Measurements from ENCODE around the gene DPP6.

The DPP6 gene

GRCh38 chr7:154774303-154774969 lies 722.2 kb downstream of the DPP6 start:
- DNase-seq, result no peak

- DNase-seq, result no peak
Observed at GRCh38 chr7:154775681-154776080, 723.5 kb downstream of the DPP6 start.

- no peak for DNase-seq
Observed at GRCh38 chr7:154776350-154776749, 724.2 kb downstream of the DPP6 start.

GRCh38 chr7:154777023-154777422 lies 724.8 kb downstream of the DPP6 start:
- DNase-seq, result peak; percentile 1

- DNase-seq, result no peak
Observed at GRCh38 chr7:154777489-154777888, 725.3 kb downstream of the DPP6 start.

GRCh38 chr7:154777908-154778307 lies 725.7 kb downstream of the DPP6 start:
- no peak for DNase-seq

GRCh38 chr7:154781369-154782303 lies 729.4 kb downstream of the DPP6 start:
- no peak for DNase-seq

GRCh38 chr7:154783281-154783909 lies 731.2 kb downstream of the DPP6 start:
- no peak for DNase-seq

- DNase-seq, result no peak
Observed at GRCh38 chr7:154785898-154786297, 733.7 kb downstream of the DPP6 start.

- DNase-seq, result no peak
Observed at GRCh38 chr7:154789404-154789803, 737.2 kb downstream of the DPP6 start.

- no peak for DNase-seq
Observed at GRCh38 chr7:154791611-154792010, 739.4 kb downstream of the DPP6 start.

- DNase-seq, result no peak
Observed at GRCh38 chr7:154792436-154793055, 740.3 kb downstream of the DPP6 start.

- DNase-seq, result no peak
Observed at GRCh38 chr7:154794147-154794780, 742.1 kb downstream of the DPP6 start.

- DNase-seq, result no peak
Observed at GRCh38 chr7:154795014-154795413, 742.8 kb downstream of the DPP6 start.

- no peak for DNase-seq
Observed at GRCh38 chr7:154795437-154795836, 743.2 kb downstream of the DPP6 start.

GRCh38 chr7:154804449-154804848 lies 752.3 kb downstream of the DPP6 start:
- no peak for DNase-seq

- no peak for DNase-seq
Observed at GRCh38 chr7:154812027-154812426, 759.8 kb downstream of the DPP6 start.

- no peak for DNase-seq
Observed at GRCh38 chr7:154817224-154817896, 765.2 kb downstream of the DPP6 start.

- DNase-seq, result no peak
Observed at GRCh38 chr7:154827007-154827406, 774.8 kb downstream of the DPP6 start.

GRCh38 chr7:154832557-154833138 lies 780.5 kb downstream of the DPP6 start:
- DNase-seq, result no peak

GRCh38 chr7:154836021-154836448 lies 783.8 kb downstream of the DPP6 start:
- DNase-seq, result no peak
